ENCODE results near the gene NQO1.
A peak's percentile ranks its signal among the peaks of the same experiment; 100 is the strongest.
"Not testable (repeated sequence)": the region's sequence is repeated elsewhere in the genome, so short reads cannot be mapped to it uniquely, and the experiment has no call there.

NQO1 gene

GRCh38 chr16:69726313-69727060, at the start of gene NQO1:
Gene NQO1, minus strand, starts transcription at chr16:69726560. Its CDS starts 121 bp downstream, at chr16:69726439.
- DNase-seq, result peak; percentile 90

DNA sequence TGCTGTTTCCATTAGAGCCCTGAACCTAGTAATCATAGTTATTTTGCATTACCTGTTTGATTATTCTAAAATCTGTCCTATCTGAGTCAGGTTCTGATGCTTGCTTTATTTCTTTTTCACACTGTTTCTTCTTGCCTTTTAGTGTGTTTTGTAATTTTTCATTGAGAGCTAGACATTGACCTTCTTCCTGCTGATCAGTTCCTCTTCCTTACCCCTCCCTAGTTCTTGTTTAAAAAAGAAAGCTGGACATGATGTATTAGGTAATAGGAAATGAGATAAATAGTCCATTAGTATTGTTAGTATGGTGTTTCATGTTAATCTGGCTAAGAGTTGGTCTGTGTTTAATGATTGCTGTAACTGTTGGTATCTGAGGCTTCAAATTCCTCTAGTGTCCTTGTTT, 49.2 kb upstream of the NQO1 start:
- DNase-seq, result no peak

DNA sequence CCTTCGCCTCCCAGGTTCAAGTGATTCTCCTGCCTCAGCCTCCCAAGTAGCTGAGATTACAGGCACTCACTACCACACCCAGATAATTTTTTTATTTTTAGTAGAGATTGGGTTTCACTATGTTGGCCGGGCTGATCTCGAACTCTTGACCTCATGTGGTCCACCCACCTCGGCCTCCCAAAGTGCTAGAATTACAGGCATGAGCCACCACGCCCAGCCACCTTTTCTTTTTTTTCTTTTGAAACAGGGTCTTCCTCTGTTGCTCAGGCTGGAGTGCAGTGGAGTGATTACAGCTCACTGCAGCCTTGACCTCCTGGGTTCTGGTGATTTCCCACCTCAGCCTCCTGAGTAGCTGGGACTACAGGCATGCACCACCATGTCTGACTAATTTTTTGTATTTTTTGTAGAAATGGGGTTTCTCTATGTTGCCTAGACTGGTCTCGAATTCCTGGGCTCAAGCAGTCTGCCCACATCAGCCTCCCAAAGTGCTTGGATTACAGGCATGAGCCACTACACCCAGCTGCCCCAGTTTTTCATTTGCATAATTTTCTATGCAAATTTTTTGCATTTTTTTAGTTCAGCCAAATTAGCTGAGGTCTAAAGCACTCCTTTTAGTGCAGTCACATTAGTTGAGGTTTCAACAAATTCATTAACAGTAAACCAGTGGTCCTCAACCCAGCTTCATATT, 47.0 kb upstream of the NQO1 start:
- no peak for DNase-seq

GRCh38 chr16:69771651-69771967, 45.2 kb upstream of the NQO1 start:
- no peak for DNase-seq

DNA sequence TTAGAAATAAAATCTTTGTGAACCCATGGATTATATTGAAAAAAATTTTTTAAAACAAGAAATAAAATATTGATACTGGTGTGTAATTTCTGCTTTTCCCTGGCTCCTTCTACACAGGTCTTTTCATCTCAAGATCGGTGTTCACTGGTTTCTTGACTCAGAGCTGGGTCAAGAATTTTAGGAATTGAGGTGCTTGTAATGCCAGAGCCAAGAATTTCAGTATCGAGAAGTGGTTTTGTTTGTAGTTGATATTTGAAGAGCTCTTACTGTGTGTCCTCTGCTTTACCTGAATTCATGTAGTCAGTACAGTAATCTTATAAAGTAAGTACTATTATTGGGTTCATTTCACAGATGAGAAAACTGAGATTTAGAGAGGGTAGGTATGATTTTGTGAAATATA, 43.0 kb upstream of the NQO1 start:
- DNase-seq, result no peak

DNA sequence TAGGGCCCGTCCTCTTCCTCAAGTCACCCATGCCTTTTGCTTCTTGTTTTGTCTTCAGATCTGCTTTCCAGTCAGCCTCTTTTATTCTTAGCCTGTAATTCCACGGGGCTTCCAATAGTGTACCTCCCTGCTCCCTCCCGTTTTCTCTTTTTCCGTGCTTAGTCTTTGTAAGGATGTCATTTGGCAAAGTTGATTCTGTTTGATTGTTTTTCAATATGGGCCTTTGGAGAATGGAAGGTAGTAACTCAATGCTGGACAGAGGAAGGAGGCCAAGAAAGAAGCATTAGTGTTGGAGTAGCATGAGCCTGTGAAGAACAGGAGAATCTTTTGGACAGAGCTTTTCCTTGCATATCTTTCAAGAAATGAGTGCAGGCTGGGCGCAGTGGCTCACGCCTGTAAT, 42.3 kb upstream of the NQO1 start:
- DNase-seq, result no peak

- DNase-seq, result no peak
These were observed 41.3 kb upstream of the NQO1 start for GRCh38 chr16:69767459-69768229.

DNA sequence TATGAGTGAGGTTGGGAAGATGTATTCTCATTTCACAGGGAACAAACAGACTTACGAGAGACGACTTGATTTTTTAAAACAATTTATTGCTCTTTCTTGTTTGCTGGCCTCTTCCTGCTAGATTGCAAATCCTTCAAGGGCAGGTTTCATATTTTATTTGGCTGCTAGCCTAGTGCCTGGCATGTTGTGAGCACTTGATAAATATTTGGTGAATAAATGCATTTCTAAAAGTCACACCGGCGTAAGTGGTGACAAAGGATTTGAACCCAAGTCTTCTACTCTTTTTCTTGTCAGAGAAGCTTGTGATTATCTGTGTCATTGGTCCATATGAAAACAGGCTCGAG, 37.2 kb upstream of the NQO1 start:
- no peak for DNase-seq

GRCh38 chr16:69762814-69763598, 36.6 kb upstream of the NQO1 start:
- peak; percentile 10 for DNase-seq

GRCh38 chr16:69761983-69762813, 35.8 kb upstream of the NQO1 start, which contains the start of gene WWP2:
Gene WWP2, plus strand, starts transcription at chr16:69762332. Its CDS starts 24,679 bp downstream, at chr16:69787011.
- DNase-seq, result peak; percentile 83

GRCh38 chr16:69757375-69757774, 31.0 kb upstream of the NQO1 start:
- DNase-seq, result not testable (repeated sequence)

DNA sequence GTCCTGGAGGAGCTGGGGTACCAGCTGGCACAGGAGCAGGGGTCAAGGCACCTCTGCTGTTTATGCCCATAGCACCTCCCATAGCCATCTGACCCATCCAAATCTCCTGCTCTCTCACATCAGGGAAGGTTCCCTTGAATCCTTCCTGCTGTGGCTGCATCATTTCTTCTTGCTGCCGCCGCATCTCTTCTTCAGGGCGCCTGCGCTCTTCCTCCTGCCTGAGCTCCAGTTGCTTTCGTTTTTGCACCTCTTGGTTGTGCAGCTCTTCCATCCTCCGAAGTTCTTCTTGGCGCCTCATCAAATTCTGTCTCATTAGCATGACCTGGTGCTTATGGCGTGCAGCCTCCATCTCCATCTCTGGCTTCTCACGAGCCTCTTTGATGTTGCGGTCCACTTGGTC, 30.3 kb upstream of the NQO1 start:
- DNase-seq, result no peak

GRCh38 chr16:69754469-69755310, 28.3 kb upstream of the NQO1 start, which contains the start of gene NOB1:
Gene NOB1, minus strand, starts transcription at chr16:69754926. Its CDS starts 16 bp downstream, at chr16:69754910.
- DNase-seq, result peak; percentile 98

- DNase-seq, result no peak
These were observed 27.7 kb upstream of the NQO1 start for GRCh38 chr16:69754143-69754468.

GRCh38 chr16:69748694-69749345, 22.5 kb upstream of the NQO1 start:
- DNase-seq, result no peak

- no peak for DNase-seq
These were observed 20.8 kb upstream of the NQO1 start for GRCh38 chr16:69747115-69747514.

DNA sequence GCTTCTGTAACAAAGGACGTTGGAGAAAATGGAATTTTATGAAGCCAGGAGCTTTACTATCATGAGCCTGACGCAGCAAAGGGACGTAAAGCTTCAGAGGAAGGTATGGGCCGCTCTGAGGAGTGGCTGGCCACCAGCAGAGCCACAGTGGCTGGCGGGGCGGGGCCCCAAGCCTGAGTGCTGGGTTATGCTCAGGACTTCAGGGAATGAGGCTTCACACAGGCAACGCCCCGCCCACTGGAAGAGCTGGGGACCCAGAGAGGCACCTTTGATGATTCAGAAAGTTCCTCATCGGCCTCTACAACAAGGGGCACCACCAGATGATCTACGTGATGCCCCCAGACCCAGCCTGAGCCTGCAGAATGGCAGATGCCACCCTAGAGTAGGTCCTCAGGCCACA, 19.6 kb upstream of the NQO1 start:
- DNase-seq, result no peak

DNA sequence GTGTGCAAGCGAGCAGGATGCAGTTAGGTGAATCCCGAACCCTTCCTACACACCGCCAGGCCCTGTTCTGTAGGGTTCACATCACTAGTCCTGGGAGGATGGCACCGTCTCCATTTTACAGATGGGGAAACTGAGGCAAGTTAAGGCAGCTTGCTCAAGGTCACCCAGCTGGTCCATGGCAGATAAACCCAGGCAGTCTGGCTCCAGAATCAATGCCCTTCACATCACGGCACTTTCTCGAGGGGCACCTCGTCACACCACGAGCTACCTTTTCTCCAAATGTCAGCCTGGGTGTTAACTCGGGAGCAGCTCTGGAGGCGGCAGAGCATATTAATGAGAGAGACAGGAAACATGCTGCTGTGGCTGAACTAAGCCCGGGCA, 18.9 kb upstream of the NQO1 start:
- no peak for DNase-seq

- no peak for DNase-seq
These were observed 18.2 kb upstream of the NQO1 start for GRCh38 chr16:69744363-69745231.

All from CD4-positive, alpha-beta T cell treated with Interleukin-17A for 4 hours (primary cell).